Measurements from ENCODE around the gene THADA.
"Not testable (repeated sequence)": the region's sequence is repeated elsewhere in the genome, so short reads cannot be mapped to it uniquely, and the experiment has no call there.

The THADA gene

GRCh38 chr2:43611987-43612894 is 16.4 kb upstream of the THADA start:
- peak; percentile 29 for FAIRE-seq
- TF ChIP-seq CTCF (IDR thresholded peaks at IDR 0.05; ENCODE audit: insufficient read depth, missing control alignments): peak; percentile 82
- DNase-seq (ENCODE audit: insufficient read length, low spot score): no peak

- DNase-seq (ENCODE audit: insufficient read length, low spot score) (no peak), FAIRE-seq (no peak)
- no peak for TF ChIP-seq CTCF (IDR thresholded peaks at IDR 0.05; ENCODE audit: insufficient read depth, missing control alignments)
Measured at GRCh38 chr2:43610361-43610760, 14.5 kb upstream of the THADA start.

GRCh38 chr2:43609290-43609918 is 13.6 kb upstream of the THADA start:
- TF ChIP-seq CTCF (IDR thresholded peaks at IDR 0.05; ENCODE audit: insufficient read depth, missing control alignments): peak; percentile 66
- DNase-seq (ENCODE audit: insufficient read length, low spot score) (no peak), FAIRE-seq (peak; percentile 21)

- FAIRE-seq (no peak), DNase-seq (ENCODE audit: insufficient read length, low spot score) (no peak)
- no peak for TF ChIP-seq CTCF (IDR thresholded peaks at IDR 0.05; ENCODE audit: insufficient read depth, missing control alignments)
Measured at GRCh38 chr2:43605851-43606250, 10.0 kb upstream of the THADA start.

GRCh38 chr2:43605079-43605655 is 9.3 kb upstream of the THADA start:
- TF ChIP-seq CTCF (IDR thresholded peaks at IDR 0.05; ENCODE audit: insufficient read depth, missing control alignments): peak; percentile 41
- FAIRE-seq (no peak), DNase-seq (ENCODE audit: insufficient read length, low spot score) (no peak)

GRCh38 chr2:43604674-43605073 is 8.8 kb upstream of the THADA start:
- FAIRE-seq (no peak), DNase-seq (ENCODE audit: insufficient read length, low spot score) (no peak)
- no peak for TF ChIP-seq CTCF (IDR thresholded peaks at IDR 0.05; ENCODE audit: insufficient read depth, missing control alignments)

GRCh38 chr2:43600596-43600995 is 4.8 kb upstream of the THADA start:
- not testable (repeated sequence) for FAIRE-seq; DNase-seq (ENCODE audit: insufficient read length, low spot score)

Data from D721Med (cell line).